ENCODE results near the gene ADISSP.

ADISSP gene

GRCh38 chr20:3728354-3728753, 39.2 kb downstream of the ADISSP start:
- Mint-ChIP-seq H3K4me1 (ENCODE audit: low read depth) (peaks cover 2% of the 10 kb centered on the region), H3K9me3 (no peaks in the 10 kb centered on the region), H3K27me3 (ENCODE audit: low read depth) (peaks cover 47% of the 10 kb centered on the region), H3K27ac (no peak overlapping the region), H3K36me3 (ENCODE audit: low read depth) (no peaks in the 10 kb centered on the region), H3K4me3 (no peak overlapping the region)
- DNase-seq (ENCODE audit: low spot score), result no peak

DNA sequence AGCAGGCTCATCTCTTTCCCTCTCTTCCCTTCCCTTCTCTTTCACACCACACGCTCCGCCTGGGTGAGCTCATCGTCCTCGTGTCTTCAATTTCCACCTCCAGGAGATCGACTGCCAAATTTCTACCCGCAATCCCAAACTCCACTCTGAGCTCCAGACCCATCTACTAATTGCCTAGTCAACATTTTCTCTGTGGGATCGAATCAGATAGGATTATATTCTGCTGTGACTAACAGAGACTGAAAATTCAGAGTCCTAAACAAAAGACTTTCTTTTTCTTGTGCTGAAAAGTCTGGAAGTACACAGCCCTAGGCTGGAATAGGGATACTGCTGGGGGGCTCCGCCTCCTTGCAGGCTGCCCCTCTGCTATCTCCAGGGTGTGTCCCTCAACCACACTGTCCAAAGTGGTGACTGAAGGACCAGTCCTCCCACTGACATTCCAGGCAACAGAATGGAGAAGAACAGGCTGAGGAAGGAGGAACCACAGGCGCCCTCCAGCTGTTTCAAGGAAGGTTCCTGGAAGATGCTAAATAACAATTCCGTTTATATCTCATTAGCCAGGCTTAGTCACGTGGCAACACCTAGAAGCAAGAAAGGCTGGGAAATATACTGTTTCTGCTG, 40.0 kb downstream of the ADISSP start:
- DNase-seq (ENCODE audit: low spot score), result no peak
- Mint-ChIP-seq H3K9me3 (no peaks in the 10 kb centered on the region), H3K36me3 (ENCODE audit: low read depth) (no peaks in the 10 kb centered on the region), H3K27me3 (ENCODE audit: low read depth) (peaks cover 45% of the 10 kb centered on the region), H3K27ac (no peak overlapping the region), H3K4me3 (no peak overlapping the region), H3K4me1 (ENCODE audit: low read depth) (peaks cover 2% of the 10 kb centered on the region)

- no peak overlapping the region for H3K4me3 Mint-ChIP-seq
- peaks cover 13% of the 10 kb centered on the region for H3K4me1 Mint-ChIP-seq (ENCODE audit: low read depth)
- H3K36me3 Mint-ChIP-seq (ENCODE audit: low read depth), result no peaks in the 10 kb centered on the region
- H3K9me3 Mint-ChIP-seq, result no peaks in the 10 kb centered on the region
- H3K27me3 Mint-ChIP-seq (ENCODE audit: low read depth), result peaks cover 39% of the 10 kb centered on the region
- DNase-seq (ENCODE audit: low spot score), result no peak
- no peak overlapping the region for H3K27ac Mint-ChIP-seq
Observed at GRCh38 chr20:3724356-3724755, 43.2 kb downstream of the ADISSP start.

DNA sequence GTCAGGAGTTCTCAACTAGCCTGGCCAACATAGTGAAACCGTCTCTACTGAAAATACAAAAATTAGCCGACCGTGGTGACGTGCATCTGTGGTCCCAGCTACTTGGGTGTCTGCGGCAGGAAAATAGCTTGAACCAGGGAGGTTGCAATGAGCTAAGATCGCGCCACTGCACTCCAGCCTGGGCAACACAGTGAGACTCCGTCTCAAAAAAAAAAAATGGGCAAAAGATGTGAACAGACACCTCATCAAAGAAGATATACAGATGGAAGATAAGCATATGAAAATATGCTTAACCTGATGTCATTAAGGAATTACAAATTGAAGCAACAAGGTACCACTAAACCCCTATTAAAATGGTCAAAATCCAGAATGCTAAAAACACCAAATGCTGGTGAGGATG, 44.3 kb downstream of the ADISSP start:
- Mint-ChIP-seq H3K4me1 (ENCODE audit: low read depth) (peaks cover 13% of the 10 kb centered on the region), H3K9me3 (no peaks in the 10 kb centered on the region), H3K4me3 (no peak overlapping the region), H3K27me3 (ENCODE audit: low read depth) (peaks cover 39% of the 10 kb centered on the region), H3K27ac (no peak overlapping the region), H3K36me3 (ENCODE audit: low read depth) (no peaks in the 10 kb centered on the region)
- no peak for DNase-seq (ENCODE audit: low spot score)

- peaks cover 29% of the 10 kb centered on the region for H3K27me3 Mint-ChIP-seq (ENCODE audit: low read depth)
- no peak overlapping the region for H3K4me3 Mint-ChIP-seq
- no peaks in the 10 kb centered on the region for H3K36me3 Mint-ChIP-seq (ENCODE audit: low read depth)
- H3K9me3 Mint-ChIP-seq, result no peaks in the 10 kb centered on the region
- no peak overlapping the region for H3K27ac Mint-ChIP-seq
- no peak for DNase-seq (ENCODE audit: low spot score)
- H3K4me1 Mint-ChIP-seq (ENCODE audit: low read depth), result peaks cover 13% of the 10 kb centered on the region
Observed at GRCh38 chr20:3721912-3722311, 45.6 kb downstream of the ADISSP start.

- Mint-ChIP-seq H3K27me3 (ENCODE audit: low read depth) (peaks cover 24% of the 10 kb centered on the region), H3K27ac (no peak overlapping the region)
Observed at GRCh38 chr20:3720626-3721025, 46.9 kb downstream of the ADISSP start.

GRCh38 chr20:3720068-3720467, 47.5 kb downstream of the ADISSP start:
- Mint-ChIP-seq H3K36me3 (ENCODE audit: low read depth) (no peaks in the 10 kb centered on the region), H3K4me1 (ENCODE audit: low read depth) (peaks cover 13% of the 10 kb centered on the region), H3K27ac (no peak overlapping the region), H3K9me3 (no peaks in the 10 kb centered on the region), H3K27me3 (ENCODE audit: low read depth) (peaks cover 24% of the 10 kb centered on the region), H3K4me3 (no peak overlapping the region)
- DNase-seq (ENCODE audit: low spot score), result no peak

More at GRCh38 chr20:3720626-3721025, 46.9 kb downstream of the ADISSP start:
- no peak for DNase-seq (ENCODE audit: low spot score)
- no peak overlapping the region for H3K4me3 Mint-ChIP-seq
- H3K36me3 Mint-ChIP-seq (ENCODE audit: low read depth), result no peaks in the 10 kb centered on the region
- H3K9me3 Mint-ChIP-seq, result no peaks in the 10 kb centered on the region
- peaks cover 13% of the 10 kb centered on the region for H3K4me1 Mint-ChIP-seq (ENCODE audit: low read depth)

DNA sequence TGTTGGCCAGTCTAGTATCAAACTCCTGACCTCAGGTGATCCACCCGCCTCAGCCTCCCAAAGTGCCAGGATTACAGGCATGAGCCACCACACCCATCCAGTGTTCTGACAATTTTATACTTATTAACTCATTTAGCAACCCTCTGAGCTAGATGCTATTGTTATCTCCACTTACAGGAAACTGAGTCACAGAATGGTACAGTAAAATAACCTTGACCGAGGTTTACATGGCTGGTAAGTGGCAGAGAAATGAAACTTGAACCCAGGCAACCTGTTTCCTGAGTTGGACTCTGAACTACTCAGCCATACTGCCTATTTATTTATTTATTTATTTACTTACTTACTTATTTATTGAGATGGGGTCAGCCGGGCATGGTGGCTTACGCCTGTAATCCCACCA, 48.5 kb downstream of the ADISSP start:
- Mint-ChIP-seq H3K36me3 (ENCODE audit: low read depth) (no peaks in the 10 kb centered on the region), H3K27ac (no peak overlapping the region)

GRCh38 chr20:3716195-3716834, 51.2 kb downstream of the ADISSP start:
- Mint-ChIP-seq H3K9me3 (no peaks in the 10 kb centered on the region), H3K36me3 (ENCODE audit: low read depth) (no peaks in the 10 kb centered on the region), H3K27ac (no peak overlapping the region), H3K4me1 (ENCODE audit: low read depth) (peaks cover 11% of the 10 kb centered on the region), H3K4me3 (no peak overlapping the region), H3K27me3 (ENCODE audit: low read depth) (peaks cover 7% of the 10 kb centered on the region)
- DNase-seq (ENCODE audit: low spot score), result no peak

More for the DNA sequence above, 48.5 kb downstream of the ADISSP start:
- no peak overlapping the region for H3K4me3 Mint-ChIP-seq
- H3K9me3 Mint-ChIP-seq, result no peaks in the 10 kb centered on the region
- peaks cover 20% of the 10 kb centered on the region for H3K27me3 Mint-ChIP-seq (ENCODE audit: low read depth)
- peaks cover 11% of the 10 kb centered on the region for H3K4me1 Mint-ChIP-seq (ENCODE audit: low read depth)
- no peak for DNase-seq (ENCODE audit: low spot score)

DNA sequence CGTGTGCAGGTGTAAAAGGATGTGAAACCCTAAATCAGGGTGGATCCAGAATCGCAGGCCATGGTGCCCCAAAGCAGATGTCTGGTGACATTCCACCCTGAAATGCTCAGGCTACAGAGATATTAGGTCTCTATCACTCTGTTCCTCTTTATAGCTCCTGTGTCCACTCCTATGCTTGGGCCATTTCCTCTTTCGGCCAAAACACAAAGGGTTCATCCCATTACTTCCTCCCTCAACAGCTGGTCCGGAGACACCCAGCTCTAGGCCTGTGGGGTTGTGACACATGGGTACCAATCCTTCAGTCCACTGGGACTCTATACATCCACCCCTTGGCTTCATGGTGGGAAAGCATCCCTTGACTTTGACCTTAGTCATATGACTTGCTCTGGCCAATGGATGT, 53.5 kb downstream of the ADISSP start:
- no peak for DNase-seq (ENCODE audit: low spot score)
- H3K9me3 Mint-ChIP-seq, result no peaks in the 10 kb centered on the region
- no peaks in the 10 kb centered on the region for H3K4me1 Mint-ChIP-seq (ENCODE audit: low read depth)
- H3K27me3 Mint-ChIP-seq (ENCODE audit: low read depth), result no peaks in the 10 kb centered on the region
- H3K27ac Mint-ChIP-seq, result no peak overlapping the region
- H3K36me3 Mint-ChIP-seq (ENCODE audit: low read depth), result no peaks in the 10 kb centered on the region
- H3K4me3 Mint-ChIP-seq, result no peak overlapping the region

GRCh38 chr20:3712279-3712873, 55.2 kb downstream of the ADISSP start, which contains the start of gene SIGLEC1:
SIGLEC1 (minus strand) TSS chr20:3712600; CDS start chr20:3707128, 5,472 bp downstream.
- H3K4me3 Mint-ChIP-seq, result no peak within 1 kb of the TSS

DNA sequence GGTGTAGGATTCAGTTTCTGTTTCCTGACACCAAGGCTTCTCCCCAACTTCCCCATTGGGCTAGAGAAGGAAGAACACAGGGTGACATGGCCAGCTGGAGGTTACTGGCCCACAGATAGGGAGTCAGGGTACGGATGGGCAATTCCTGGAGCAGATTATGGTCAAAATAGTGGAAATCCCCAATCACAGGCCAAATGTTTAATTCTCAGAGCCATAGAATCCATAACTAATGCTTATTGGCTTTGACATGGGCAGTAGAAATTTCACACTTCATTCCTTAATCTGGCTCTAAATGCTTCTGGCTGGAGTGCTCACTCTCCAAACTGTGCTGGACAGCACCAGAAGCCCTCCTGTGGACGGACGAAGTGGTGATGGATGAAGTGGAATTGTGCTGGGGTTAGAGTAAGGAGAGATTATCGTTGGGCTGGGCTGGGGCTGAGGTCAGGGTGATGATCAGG, 56.0 kb downstream of the ADISSP start:
- DNase-seq (ENCODE audit: low spot score), result no peak
- Mint-ChIP-seq H3K4me3 (no peak overlapping the region), H3K27ac (no peak overlapping the region), H3K36me3 (ENCODE audit: low read depth) (no peaks in the 10 kb centered on the region), H3K4me1 (ENCODE audit: low read depth) (no peaks in the 10 kb centered on the region), H3K27me3 (ENCODE audit: low read depth) (no peaks in the 10 kb centered on the region), H3K9me3 (no peaks in the 10 kb centered on the region)

More at GRCh38 chr20:3712279-3712873, 55.2 kb downstream of the ADISSP start, which contains the start of gene SIGLEC1:
- H3K4me1 Mint-ChIP-seq (ENCODE audit: low read depth), result no peaks in the 10 kb centered on the region
- DNase-seq (ENCODE audit: low spot score), result no peak
- no peaks in the 10 kb centered on the region for H3K9me3 Mint-ChIP-seq
- H3K36me3 Mint-ChIP-seq (ENCODE audit: low read depth), result no peaks in the 10 kb centered on the region
- no peak within 1 kb of the TSS for H3K27ac Mint-ChIP-seq
- H3K27me3 Mint-ChIP-seq (ENCODE audit: low read depth), result no peaks in the 10 kb centered on the region

- Mint-ChIP-seq H3K27me3 (ENCODE audit: low read depth) (no peaks in the 10 kb centered on the region), H3K27ac (no peak overlapping the region), H3K4me1 (ENCODE audit: low read depth) (no peaks in the 10 kb centered on the region), H3K9me3 (no peaks in the 10 kb centered on the region), H3K4me3 (no peak overlapping the region), H3K36me3 (ENCODE audit: low read depth) (no peaks in the 10 kb centered on the region)
- DNase-seq (ENCODE audit: low spot score), result peak; percentile 63
Observed at GRCh38 chr20:3710703-3711483, 56.7 kb downstream of the ADISSP start.

DNA sequence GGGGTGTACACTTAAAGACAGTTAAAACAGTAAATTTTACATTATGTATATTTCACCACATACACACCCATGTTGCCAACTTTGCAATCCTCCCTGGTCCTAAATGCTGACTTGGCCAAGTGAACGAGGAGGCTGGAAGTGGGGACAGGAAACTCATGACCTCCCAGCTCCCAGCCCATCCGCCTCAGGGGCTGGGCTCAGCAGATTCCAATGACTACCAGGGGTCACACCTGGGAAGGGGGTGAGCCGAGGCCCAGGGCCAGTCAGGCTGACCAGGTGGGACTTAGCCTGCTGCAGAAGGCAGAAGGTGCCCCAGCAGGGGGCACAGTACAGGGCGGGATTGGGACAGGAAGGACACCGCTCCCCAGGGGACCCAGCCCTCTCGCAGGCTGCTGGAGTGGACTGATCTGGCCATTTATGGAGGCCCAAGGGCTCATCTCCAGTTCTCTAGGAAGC, 57.5 kb downstream of the ADISSP start:
- Mint-ChIP-seq H3K27ac (no peak overlapping the region), H3K36me3 (ENCODE audit: low read depth) (no peaks in the 10 kb centered on the region), H3K9me3 (no peaks in the 10 kb centered on the region), H3K4me3 (no peak overlapping the region), H3K27me3 (ENCODE audit: low read depth) (no peaks in the 10 kb centered on the region), H3K4me1 (ENCODE audit: low read depth) (no peaks in the 10 kb centered on the region)
- no peak for DNase-seq (ENCODE audit: low spot score)

Data from T-helper 2 cell treated with Interferon-gamma antibody and Interleukin-4, amounts not matched to agents 5 μg/mL and 100 μg/mL, for 36 hours (primary cell).